PFSK-1 (cell line): ENCODE data around the gene HSD17B11.

Source experiments
- FOXP2 ChIP-seq: optimal IDR thresholded peaks from 2 replicates; pipeline ENCODE3; 2011; ENCODE audit warnings: borderline replicate concordance, control low read depth, inconsistent platforms; ENCODE audit not compliant: insufficient read depth; ENCODE audit errors: extremely low read length, extremely low read depth
- POLR2AphosphoS5 ChIP-seq: IDR thresholded peaks from 2 replicates; pipeline ENCODE4 v1.6.1; 2012; ENCODE audit warnings: low read depth, mild to moderate bottlenecking, control low read depth, low read length, moderate library complexity
- TAF1 ChIP-seq: IDR thresholded peaks from 2 replicates; pipeline ENCODE4 v1.6.1; 2012; ENCODE audit warnings: low read length, control low read depth, borderline replicate concordance; ENCODE audit not compliant: insufficient read depth
- TF ChIP-seq, protein P1 (sequence below), 2 experiments: IDR thresholded peaks; 2 replicates each; pipeline versions ENCODE4 v1.6.1 to v1.8.0; 2011 to 2012; ENCODE audit warnings: low read depth in 2 of 2, low read length in 2 of 2, control low read depth in 1 of 2, inconsistent platforms in 1 of 2, mild to moderate bottlenecking in 1 of 2, moderate library complexity in 1 of 2; ENCODE audit not compliant: insufficient read depth in 1 of 2

DNA sequence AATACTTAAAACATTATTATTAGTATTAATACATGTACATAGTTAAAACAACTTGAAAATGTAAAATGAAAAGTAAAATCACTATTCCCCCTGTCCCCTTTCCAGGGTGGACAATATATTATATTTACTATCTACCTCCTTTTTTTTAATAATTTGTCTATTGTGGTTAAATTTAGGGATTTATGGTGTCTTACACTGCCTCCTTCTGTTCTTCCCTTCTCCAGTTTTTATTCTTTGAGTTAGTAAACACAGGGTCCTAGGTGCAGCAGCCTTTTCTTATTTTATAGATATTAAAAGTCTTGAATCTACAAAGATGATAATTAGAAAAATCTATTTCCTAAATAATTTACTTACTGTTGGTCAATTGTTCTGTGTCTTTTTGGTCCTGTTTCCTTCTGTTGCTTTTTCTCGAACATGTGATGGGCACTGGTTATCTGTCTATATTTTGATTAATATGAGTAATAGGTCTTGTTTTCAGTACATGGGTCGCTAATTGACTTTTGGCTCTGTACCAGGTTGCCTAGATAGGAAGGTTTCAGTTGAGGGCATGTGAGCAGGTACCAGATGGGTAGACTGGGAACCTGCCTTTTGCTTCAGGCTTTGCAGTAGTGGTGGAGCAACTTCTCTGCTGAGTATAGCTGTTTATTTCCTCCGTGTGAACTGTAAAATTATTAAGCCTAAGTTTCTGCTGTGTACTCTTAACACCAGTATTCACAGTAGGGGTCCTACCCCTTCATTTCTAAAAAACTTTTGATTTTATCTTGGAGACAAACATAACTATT is 32.5 kb upstream of the HSD17B11 start:
- TF ChIP-seq POLR2AphosphoS5 (no peak), TAF1 (no peak), FOXP2 (no peak)
- TF ChIP-seq, protein P1, sequence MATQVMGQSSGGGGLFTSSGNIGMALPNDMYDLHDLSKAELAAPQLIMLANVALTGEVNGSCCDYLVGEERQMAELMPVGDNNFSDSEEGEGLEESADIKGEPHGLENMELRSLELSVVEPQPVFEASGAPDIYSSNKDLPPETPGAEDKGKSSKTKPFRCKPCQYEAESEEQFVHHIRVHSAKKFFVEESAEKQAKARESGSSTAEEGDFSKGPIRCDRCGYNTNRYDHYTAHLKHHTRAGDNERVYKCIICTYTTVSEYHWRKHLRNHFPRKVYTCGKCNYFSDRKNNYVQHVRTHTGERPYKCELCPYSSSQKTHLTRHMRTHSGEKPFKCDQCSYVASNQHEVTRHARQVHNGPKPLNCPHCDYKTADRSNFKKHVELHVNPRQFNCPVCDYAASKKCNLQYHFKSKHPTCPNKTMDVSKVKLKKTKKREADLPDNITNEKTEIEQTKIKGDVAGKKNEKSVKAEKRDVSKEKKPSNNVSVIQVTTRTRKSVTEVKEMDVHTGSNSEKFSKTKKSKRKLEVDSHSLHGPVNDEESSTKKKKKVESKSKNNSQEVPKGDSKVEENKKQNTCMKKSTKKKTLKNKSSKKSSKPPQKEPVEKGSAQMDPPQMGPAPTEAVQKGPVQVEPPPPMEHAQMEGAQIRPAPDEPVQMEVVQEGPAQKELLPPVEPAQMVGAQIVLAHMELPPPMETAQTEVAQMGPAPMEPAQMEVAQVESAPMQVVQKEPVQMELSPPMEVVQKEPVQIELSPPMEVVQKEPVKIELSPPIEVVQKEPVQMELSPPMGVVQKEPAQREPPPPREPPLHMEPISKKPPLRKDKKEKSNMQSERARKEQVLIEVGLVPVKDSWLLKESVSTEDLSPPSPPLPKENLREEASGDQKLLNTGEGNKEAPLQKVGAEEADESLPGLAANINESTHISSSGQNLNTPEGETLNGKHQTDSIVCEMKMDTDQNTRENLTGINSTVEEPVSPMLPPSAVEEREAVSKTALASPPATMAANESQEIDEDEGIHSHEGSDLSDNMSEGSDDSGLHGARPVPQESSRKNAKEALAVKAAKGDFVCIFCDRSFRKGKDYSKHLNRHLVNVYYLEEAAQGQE (IDR thresholded peaks at IDR 0.05; ENCODE audit: insufficient read depth in 1 of 2, low read depth in 2 of 2, low read length in 2 of 2): no peak
